HG03039 (cell line): ENCODE data around the gene TYROBP.
"Not testable (repeated sequence)": the region's sequence is repeated elsewhere in the genome, so short reads cannot be mapped to it uniquely, and the experiment has no call there.

Source experiments
- ATAC-seq: cut with Tn5 transposase; IDR thresholded peaks from one replicate; pipeline ENCODE4 v1.9.1; 2021; ENCODE audit warnings: mild to moderate bottlenecking, moderate library complexity; ENCODE audit not compliant: unreplicated experiment

Gene TYROBP

GRCh38 chr19:35932291-35932936, 24.3 kb upstream of the TYROBP start:
- no peak for ATAC-seq

- no peak for ATAC-seq
Observed at GRCh38 chr19:35931874-35932202, 23.7 kb upstream of the TYROBP start.

- peak; percentile 93 for ATAC-seq
Observed at GRCh38 chr19:35931161-35931873, 23.2 kb upstream of the TYROBP start.

- no peak for ATAC-seq
Observed at GRCh38 chr19:35929876-35930275, 21.8 kb upstream of the TYROBP start.

GRCh38 chr19:35928507-35928906, 20.4 kb upstream of the TYROBP start:
- ATAC-seq = no peak

- ATAC-seq = no peak
Observed at GRCh38 chr19:35925501-35925900, 17.4 kb upstream of the TYROBP start.

GRCh38 chr19:35921012-35921411, 12.9 kb upstream of the TYROBP start:
- no peak for ATAC-seq

- no peak for ATAC-seq
Observed at GRCh38 chr19:35919306-35919705, 11.2 kb upstream of the TYROBP start.

- ATAC-seq = no peak
Observed at GRCh38 chr19:35915443-35915842, 7.3 kb upstream of the TYROBP start.

GRCh38 chr19:35913589-35913988, 5.5 kb upstream of the TYROBP start:
- no peak for ATAC-seq

GRCh38 chr19:35911790-35912189, 3.7 kb upstream of the TYROBP start:
- ATAC-seq = no peak

GRCh38 chr19:35911173-35911572, 3.1 kb upstream of the TYROBP start:
- no peak for ATAC-seq

- not testable (repeated sequence) for ATAC-seq
Observed at GRCh38 chr19:35910355-35910754, 2.3 kb upstream of the TYROBP start.

GRCh38 chr19:35909684-35910035, 1.6 kb upstream of the TYROBP start:
- no peak for ATAC-seq

- ATAC-seq = no peak
Observed at GRCh38 chr19:35908973-35909683, 1.0 kb upstream of the TYROBP start.

GRCh38 chr19:35907377-35907745, 734 bp downstream of the TYROBP start:
- ATAC-seq = no peak

GRCh38 chr19:35905178-35905727, 2.8 kb downstream of the TYROBP start:
- no peak for ATAC-seq

- no peak for ATAC-seq
Observed at GRCh38 chr19:35904311-35905068, 3.6 kb downstream of the TYROBP start.

GRCh38 chr19:35903550-35904179, 4.4 kb downstream of the TYROBP start:
- peak; percentile 39 for ATAC-seq

- ATAC-seq = no peak
Observed at GRCh38 chr19:35902870-35903475, 5.1 kb downstream of the TYROBP start.
